Measurements from ENCODE around the gene THSD4.
A peak's percentile ranks its signal among the peaks of the same experiment; 100 is the strongest.
"Not testable (repeated sequence)": the region's sequence is repeated elsewhere in the genome, so short reads cannot be mapped to it uniquely, and the experiment has no call there.

The THSD4 gene

DNA sequence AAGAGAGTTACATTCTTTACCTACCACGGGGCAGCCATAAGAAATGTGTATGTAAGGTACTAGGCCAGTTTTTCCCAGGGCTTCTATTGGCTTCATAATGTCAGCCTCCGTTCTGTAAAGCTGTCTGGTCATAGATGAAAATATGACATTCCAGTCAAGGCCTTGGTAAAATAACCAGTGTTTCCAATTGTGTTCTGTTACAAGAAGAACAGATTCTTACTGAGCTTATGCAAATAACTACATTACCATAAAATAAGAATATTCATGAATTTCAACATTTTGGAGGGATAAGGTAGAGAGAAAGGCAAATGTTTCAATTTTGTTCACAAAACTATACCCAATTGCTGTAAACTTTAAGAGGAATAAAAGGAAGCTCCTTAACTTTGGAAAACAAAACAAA is 315.5 kb downstream of the THSD4 start:
- no peak for DNase-seq (ENCODE audit: low read depth)

DNA sequence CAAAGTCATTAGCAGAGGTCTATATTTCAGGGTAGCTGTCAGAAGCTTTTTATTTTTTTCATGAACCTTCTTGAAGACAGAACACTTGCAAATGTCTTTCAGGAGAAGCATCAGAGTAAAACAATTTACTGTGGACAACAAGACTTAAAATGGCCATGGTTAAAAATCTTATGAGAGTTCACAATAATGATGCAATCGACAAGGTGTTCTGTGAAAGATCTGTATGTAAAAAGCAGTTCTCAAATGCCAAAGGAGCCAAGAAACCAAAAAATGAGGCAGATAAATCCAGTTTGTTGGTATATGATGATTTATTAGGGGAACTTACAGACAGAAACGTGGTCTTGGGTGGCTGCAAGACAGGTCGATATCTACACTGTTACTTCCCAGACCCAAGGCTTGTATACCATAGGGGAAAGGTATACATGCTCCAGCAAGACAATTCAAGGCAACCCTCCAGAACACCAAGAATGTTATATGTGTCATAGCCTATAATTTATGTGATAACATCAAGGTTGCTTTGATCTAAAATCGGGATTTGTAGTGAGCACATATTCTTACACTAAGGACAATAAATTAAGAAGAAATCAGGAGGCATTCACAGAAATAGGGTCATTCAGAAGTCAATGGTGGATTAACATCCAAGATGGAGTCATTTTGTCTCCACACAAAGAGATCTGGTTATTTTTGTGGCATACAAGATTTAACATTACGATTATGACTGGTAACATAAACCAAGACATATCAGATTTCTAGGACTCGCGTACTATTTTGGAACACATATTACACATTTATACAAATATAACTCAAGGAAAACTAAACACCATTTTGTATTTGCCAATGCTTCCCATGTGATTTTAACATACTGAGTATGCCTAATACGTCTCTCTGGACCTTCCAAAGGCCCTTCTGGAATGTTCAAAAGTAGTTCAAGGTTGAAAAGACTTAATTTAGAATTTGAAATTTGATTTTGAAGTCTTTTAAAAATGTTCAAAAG is 316.4 kb downstream of the THSD4 start:
- no peak for DNase-seq (ENCODE audit: low read depth)

DNA sequence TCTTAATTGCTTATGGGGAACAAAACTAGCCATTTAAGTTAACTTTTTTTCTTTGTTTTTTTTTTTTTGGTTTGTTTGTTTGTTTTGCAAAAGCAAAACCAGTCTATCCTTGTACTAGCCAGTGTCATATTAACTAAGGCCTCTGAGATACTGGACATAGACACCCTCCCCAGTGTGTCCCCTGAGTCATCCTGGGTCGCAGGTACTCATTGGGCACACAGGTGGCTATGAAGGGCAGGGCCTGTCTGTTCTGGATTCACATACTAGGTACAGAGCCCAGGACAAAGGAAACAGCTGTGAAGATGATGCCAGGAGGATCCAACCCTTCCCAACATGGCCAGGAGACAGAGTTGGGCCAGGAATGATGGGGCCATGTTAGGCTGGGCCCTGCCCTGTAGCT is 318.1 kb downstream of the THSD4 start:
- no peak for DNase-seq (ENCODE audit: low read depth)

DNA sequence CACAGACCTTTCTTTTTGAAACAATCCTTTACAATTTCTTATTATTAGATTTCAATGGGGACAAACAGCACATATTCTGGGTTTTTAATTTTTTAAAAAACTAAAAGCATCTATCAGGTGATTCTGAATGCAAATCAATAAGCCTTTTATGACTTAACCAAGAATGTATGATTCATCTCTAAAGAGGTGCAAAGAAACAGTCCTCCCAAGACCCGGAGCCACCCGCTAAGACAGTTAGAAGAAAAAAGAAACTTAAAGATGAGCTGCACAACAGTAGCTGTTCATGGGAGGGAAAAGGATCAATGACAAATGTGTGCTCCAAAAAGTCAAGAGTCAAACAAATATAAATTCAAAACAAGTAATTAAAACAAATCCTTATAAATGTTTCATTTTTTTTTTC is 319.5 kb downstream of the THSD4 start:
- no peak for DNase-seq (ENCODE audit: low read depth)

DNA sequence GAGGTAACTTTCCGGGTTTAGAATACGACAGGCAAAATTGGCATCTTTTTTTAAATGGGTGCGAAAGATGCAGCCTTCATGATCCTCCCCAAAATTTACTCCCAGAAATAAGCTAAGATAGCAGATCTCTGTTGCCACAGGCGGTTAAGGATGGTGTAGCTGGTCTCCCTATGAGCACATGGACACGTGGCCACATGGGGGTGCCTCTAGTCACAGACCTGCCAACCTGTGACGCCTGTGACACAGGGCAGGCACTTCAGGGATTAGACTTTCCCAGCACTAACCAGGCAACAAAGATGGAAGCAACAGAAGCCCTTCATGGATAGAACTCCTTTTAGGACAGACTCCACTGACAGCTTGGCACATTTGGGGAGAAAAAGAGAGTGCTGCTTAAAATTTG is 320.3 kb downstream of the THSD4 start:
- no peak for DNase-seq (ENCODE audit: low read depth)

DNA sequence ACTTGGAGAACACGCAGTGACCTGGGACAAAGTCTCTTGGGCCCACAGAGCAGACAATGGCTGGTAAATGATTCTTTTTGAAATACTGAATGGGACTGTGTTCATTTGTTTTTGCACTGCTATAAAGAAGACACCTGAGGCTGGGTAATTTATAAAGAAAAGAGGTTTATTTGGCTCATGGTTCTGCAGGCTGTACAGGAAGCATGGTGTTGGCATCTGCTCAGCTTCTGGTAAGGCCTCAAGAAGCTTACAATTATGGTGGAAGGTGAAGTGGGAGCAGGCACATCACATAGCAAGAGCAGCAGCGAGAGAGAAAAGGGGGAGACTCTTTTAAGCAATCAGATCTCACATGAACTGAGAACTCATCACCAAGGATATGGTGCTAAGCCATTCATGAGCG is 321.6 kb downstream of the THSD4 start:
- DNase-seq (ENCODE audit: low read depth): no peak

DNA sequence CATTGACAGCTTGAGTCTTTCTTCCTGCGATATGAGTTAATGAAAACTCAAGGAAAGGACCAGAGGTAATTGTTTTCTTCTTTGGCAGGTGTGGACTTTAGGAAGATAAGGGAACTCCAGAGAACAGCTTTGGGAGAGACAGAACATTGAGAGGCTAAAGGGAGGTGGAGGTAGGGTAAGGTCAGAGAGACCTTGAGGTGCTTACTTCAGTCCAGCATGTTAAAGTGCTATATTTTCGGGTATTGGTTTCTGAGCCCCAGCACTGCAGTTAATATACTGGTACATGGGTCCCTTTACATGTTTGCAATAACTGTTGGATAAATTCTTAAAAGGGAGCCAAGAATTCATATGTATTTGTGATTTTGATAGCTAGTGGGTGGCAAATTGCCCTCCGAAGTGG is 322.1 kb downstream of the THSD4 start:
- DNase-seq (ENCODE audit: low read depth): no peak

DNA sequence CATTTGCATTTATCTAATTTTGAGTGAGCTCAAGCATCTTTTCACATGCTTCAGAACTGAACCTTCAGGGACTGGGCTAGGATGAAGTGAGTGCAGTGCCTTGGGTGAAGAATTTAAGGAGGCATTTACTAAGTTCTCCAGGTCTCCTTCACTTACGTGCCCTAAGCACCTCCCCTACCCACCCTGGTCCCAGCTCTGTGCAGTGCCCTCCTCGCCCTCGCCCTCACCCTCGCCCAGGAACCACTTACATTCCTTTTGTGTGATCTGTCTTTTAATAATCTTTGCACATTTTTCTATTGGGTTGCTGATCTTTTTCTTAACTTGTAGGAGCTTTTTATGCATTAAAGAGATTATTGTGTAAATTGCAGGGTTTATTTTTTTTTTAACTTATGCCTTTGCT is 322.6 kb downstream of the THSD4 start:
- no peak for DNase-seq (ENCODE audit: low read depth)

DNA sequence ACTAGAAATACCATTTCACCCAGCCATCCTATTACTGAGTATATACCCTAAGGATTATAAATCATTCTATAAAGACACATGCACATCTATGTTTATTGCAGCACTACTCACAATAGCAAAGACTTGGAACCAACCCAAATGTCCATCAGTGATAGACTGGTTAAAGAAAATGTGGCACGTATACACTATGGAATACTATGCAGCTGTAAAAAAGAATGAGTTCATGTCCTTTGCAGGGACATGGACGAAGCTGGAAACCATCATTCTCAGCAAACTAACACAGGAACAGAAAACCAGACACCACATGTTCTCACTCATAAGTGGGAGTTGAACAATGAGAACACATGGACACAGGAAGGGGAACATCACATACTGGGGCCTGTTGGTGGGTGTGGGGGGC is 324.2 kb downstream of the THSD4 start:
- not testable (repeated sequence) for DNase-seq (ENCODE audit: low read depth)

DNA sequence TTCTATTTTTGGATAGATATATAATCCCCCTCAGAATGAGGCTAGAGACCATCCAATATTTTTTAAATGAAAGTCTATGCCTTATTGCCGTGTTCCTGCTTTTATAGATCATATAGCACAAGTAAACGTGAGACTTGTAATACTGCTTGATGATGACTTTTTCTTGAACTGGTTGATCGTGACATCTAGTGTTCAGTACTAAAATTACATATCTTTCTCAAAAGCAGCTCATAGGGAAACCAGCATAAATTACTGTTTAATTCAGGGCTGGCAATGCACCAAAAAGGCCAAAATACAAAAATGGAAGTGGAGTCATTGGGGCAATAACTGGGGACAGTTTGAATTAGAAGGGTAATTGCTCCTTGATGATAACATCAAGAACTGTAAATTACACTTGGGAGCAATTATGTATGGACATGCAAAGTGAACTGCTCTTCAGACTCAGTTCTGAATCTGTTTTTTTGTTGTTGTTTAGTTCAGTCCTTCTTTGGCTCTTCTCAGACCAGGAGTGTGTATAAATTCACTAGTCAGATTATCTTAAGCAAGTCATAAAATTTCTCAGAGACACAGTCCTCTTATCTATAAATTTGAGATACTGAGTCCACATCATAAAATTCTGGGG is 325.3 kb downstream of the THSD4 start:
- DNase-seq (ENCODE audit: low read depth): no peak

DNA sequence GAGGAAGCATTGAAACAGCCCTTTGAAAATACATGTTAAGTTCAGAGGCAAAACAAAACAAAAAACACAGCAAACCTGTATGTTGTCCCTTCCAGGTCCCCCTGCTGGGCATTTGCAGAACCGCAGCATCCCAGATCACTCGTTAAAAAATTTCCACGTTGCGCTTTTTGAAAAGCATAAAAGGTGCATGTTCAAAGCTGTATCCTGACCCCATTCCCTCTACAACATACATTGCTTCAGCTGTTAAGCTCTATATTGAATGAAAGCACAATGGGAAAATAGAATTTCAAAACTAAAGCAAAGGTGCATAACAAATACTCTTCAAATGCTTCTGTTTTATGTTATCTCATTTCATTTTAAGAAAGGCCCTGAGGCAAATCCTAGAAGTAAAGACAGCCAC is 328.3 kb downstream of the THSD4 start:
- DNase-seq (ENCODE audit: low read depth): peak; percentile 8

DNA sequence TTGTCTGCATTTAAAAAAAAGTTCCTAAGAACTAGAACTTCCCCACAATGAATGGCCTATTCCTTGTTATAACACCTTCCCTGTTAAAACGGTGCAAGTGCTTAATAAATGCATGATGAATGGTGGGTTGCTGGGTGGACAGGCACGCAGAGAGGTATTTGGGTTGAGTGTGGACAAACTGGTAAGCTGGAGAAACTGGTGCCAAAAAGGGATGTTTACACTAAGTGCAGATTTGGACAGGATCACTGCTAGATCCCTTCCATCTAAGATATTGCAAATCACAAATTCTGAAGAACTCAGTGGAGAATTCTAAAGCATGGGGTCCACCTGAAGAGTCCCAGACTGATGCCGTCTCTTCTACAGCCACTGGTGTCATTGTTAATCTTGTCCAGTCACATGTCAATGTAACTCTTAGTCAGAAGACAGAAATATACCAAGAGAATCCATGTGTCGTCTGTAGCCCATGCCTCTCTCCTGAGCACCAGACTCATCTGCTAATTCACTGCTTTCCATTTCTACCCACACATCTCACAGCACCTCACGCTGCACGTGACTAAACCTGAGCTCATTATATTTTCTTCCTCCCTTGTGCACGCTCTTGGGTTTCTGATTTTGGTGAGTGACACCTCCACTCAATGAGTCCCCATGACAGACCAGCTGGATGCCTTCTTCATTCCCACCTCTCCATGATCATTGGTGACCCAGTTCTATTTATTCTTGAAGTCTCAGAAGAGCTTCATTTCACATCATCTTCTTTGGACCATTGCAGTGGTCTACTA is 328.9 kb downstream of the THSD4 start:
- DNase-seq (ENCODE audit: low read depth): no peak

DNA sequence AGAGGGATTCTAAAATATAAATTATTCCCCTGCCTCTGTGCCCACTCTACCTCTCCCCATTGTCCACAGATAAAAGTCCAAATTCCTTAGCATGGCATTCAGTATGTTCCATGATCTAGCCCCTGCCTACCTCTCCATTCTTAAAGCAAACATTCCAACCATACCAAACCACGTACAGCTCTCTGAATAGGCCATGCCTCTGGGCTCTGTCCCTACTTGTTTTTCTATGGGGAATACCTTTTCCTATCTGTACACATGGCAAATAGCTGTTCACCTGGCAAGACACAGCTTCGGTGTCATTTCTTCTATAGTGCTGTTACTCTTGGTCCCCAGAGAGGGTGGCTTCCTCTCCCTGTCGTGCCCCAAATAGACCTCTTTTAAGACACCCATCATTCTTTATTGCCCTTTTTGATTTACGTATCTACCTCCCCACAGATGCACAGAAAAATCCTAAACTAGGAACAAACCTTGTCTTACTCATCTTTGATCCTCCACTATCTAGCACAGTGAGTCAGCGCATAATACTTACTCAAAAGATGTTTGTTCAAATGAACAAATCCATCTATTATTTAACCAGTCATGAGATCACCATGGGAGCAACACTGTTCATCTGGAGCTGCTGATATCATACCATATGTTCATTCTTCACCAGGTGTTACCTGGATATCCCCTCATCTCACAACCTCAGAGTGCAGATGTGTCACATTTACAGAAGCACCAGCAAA is 329.8 kb downstream of the THSD4 start:
- no peak for DNase-seq (ENCODE audit: low read depth)

DNA sequence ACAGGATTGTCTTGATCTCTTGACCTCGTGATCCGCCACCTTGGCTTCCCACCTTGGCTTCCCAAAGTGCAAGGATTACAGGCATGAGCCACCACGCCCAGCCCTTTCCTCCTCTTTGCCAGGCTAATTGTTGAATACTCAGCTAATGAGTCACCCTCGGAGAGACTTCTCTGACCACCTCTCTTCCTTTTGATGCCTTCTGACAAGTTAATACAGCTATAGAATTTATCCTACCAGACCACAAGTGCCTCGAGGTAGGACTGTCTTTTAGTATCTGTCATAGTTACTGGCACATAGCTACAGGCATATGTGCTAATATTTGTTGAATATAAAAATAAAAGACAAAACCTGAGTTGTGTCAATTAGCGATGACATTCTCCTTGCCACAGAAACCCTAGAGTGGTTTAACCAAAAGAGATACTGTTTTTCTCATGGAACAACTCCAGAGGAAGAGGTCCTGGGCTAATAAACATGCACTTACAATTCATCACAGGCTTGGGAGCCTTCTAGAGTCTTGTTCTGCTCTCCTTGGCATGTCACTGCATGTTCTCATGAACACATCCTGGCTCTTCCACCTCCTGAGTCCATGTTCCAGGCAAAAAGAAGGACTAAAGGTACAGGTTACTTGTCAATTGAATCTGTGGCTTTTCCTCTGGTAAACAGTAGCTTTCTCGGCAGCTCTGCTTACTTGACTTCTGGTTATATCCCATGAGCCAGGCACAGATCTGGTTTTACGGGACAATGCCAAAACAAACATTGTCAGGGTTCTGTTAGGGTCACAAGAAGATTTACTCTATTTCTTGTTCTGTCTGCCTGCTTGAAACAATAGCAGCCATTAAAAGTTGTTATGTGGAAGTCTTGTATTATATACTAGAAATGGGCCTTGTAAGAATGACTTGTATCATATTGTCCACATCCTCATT is 332.3 kb downstream of the THSD4 start:
- no peak for DNase-seq (ENCODE audit: low read depth)

DNA sequence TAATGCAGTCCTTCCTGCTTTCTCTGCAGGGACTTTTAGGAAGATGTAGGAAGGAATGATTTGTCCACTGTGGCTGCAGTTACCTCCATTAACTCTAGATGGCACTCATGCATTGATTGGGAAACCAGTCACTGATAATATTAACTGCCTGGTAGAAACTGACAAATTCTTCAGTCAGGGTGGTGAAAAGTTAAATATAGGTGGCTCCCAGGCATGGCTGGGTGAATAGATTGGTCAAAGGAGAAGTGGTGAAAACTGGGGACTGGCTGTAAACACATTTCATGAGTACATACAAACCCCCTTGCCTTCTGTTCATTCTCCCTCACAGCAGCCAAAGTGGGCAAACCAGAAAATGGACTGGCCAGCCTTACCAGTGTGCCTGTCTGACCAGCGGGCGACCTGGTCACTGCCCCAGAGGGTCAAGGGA is 333.4 kb downstream of the THSD4 start:
- no peak for DNase-seq (ENCODE audit: low read depth)

DNA sequence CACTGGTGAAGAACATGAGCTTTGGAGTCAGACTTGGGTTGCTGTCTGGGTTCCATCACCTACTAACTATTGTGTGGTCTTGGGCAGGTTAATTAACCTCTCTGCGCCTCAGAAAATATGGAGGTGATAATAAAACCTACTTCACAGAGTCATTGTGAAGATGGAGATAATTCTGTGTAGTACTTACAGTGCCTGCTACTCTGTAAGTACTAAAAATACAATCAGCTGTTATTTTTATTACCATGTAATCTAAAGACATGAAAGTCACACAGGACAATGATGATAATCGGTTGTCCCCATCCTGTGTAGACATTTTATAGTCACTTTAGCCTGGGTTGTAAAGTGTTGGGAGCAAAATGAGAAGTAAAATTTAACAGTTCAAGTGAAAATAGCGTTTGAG is 334.1 kb downstream of the THSD4 start:
- DNase-seq (ENCODE audit: low read depth): no peak

DNA sequence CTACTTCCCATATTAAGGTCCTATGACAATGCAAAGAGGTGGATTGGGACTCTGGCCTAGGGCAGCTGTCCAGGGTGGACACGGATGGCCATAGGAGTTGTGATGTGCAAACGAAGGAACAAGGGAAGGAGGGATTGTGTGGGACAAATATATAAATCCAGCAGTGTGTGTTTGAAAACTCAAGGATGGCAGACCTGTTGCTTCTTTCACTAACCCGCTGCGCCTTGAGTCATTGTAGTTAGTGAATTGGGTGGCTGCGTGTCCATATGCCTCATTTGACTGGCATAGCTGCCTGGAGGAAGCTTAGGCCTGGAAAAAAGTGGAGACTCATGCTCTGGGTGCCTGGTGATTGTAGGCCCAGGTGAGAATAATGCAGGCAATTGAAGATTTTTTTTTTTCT is 334.7 kb downstream of the THSD4 start:
- no peak for DNase-seq (ENCODE audit: low read depth)

DNA sequence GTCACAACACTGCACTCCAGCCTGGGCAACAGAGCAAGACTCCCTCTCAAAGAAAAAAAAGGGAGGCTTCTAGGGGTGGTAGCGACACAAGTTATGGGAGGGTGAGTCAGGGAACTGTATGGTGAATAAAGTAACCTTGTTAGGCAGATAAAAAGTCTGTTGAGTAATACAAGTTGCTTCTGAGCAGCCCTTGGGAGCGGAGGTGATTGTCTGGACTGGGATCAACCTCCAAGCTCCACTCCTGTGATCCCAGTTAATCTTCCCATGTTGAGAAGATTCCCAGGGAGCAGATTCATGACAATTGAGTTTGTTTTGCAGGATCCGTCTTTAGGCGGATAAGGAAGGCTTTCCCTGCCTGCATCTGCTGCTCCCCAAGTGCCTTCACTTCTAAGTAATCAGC is 335.9 kb downstream of the THSD4 start:
- DNase-seq (ENCODE audit: low read depth): no peak

DNA sequence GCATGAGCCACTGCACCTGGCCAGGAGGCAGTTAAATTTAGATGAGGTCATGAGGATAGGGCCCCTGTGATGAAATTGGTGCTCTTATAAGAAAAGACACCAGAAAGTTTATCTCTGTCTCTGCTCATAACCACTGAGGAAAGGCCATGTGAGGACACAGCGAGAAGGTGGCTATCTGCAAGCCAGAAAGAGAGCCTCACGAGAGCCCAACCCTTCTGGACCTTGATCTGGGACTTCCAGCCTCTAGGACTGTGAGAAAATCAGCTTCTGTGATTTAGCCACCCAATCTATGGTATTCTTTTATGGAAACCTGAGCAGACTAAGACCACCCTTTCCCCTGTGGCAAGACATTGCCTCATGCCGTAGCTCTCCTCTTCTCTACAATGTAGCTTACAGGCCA is 337.6 kb downstream of the THSD4 start:
- DNase-seq (ENCODE audit: low read depth): no peak

DNA sequence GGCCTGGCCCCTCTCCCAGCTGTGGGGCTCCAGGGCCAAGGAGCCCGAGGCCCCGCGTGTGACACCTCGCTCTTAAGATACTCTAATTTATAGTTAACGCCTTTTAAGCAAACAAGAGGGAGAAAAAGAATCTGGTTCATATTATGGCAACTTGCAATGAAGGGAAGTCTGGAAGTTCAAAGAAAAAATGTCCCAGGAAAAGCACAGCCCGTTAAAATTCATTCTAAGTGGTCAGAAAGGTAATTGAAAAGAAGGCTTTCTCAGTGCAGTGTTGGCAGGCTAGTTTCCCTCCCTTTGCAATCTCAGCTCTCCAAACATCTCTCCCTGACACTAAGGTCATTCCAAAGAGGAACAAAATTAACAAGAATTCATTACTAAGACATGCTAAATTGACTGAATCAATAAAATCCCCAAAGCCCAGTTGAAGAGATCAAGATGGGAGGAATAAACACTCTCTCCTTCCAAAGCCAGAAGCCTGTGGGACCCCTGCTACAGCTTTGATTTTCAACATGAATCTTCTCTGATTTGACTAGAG is 339.3 kb downstream of the THSD4 start:
- DNase-seq (ENCODE audit: low read depth): no peak

DNA sequence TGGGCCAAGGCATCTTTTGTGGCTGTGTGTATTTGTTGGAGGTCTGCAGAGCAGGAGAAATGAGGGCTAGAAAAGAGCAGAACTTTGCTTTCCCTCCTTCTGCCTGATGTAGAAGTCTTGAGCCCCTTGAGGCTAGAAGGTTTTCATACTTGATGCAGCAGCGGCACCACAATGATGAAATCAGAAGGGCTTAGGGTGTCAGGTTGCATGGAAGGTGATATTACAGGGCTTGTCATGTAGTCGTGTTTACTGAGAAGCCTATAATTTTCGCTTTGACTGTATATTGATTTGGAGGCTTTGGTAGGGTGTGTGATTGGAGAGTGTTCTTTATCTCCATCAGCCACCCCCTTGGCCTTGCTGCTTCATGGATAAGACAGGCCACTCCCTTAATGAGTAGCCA is 339.8 kb downstream of the THSD4 start:
- no peak for DNase-seq (ENCODE audit: low read depth)
